Stimulated activated effector memory CD8-positive, alpha-beta T cell treated with anti-CD3 and anti-CD28 coated beads, Interleukin-12 subunit alpha, Interleukin-12 subunit beta, amount 100 ng/mL, for 72 hours (primary cell): Measurements from ENCODE around the gene SERPINB3.
"Not testable (repeated sequence)": the region's sequence is repeated elsewhere in the genome, so short reads cannot be mapped to it uniquely, and the experiment has no call there.

Source experiments
- ATAC-seq: fragments of 150-1000 bp; cut with Tn5 transposase; 2 replicates; pipeline ENCODE4 v1.10.0; 2021
- DNase-seq, 2 donors: peaks; one replicate each; pipeline ENCODE4 v3.0.0; 2021 to 2022; ENCODE audit warnings: low spot score in 2 of 2
- H3K27ac Mint-ChIP-seq: one replicate; pipeline ENCODE4 v1.8.0; 2022; ENCODE audit warnings: mild to moderate bottlenecking, mixed read lengths
- H3K36me3 Mint-ChIP-seq: one replicate; pipeline ENCODE4 v1.8.0; 2022; ENCODE audit warnings: mild to moderate bottlenecking, mixed read lengths
- H3K4me1 Mint-ChIP-seq: one replicate; pipeline ENCODE4 v1.8.0; 2022; ENCODE audit warnings: mixed read lengths
- H3K4me3 Mint-ChIP-seq: one replicate; pipeline ENCODE4 v1.8.0; 2022; ENCODE audit warnings: mild to moderate bottlenecking, mixed read lengths
- H3K9me3 Mint-ChIP-seq: one replicate; pipeline ENCODE4 v1.8.0; 2022; ENCODE audit warnings: mixed read lengths

Gene SERPINB3

DNA sequence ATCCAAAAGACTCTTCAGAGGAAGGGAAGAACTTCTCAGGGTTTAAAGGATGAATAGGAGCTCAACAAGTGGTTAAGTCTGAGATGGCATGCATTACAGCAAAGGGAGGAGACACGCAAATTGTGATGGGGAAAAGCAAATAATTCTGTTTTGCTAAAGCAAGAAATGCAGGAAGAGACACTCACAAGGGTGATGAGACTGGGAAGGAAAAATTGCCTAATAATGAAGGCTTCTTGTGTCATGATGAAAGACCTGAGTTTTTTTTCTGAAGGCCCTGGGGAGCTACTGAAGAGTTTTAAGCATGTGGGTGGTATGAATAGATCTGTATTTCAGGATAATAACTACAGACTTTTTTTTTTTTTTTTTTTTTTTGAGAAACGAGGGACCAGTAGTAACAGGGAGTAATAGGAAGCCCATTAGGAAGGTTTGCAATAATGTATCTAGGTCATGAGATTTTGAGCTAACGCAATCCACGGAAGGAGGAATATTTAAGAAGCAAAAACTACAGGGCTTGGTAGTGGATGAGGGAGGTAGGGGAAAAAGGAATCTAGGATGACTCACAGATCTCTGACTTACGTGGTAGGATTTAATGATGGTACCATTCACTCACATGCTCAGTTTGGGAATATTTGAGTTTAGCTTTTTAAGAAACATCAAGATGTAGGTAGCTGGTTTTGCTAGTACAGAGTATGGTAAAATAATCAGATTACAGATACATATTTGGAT lies 16.0 kb upstream of the SERPINB3 start:
- H3K27ac Mint-ChIP-seq = no peak overlapping the region
- H3K4me3 Mint-ChIP-seq = no peak overlapping the region
- no peaks in the 10 kb centered on the region for H3K36me3 Mint-ChIP-seq
- no peak for ATAC-seq
- peaks cover 7% of the 10 kb centered on the region for H3K9me3 Mint-ChIP-seq
- no peaks in the 10 kb centered on the region for H3K4me1 Mint-ChIP-seq
- DNase-seq = no peak

DNA sequence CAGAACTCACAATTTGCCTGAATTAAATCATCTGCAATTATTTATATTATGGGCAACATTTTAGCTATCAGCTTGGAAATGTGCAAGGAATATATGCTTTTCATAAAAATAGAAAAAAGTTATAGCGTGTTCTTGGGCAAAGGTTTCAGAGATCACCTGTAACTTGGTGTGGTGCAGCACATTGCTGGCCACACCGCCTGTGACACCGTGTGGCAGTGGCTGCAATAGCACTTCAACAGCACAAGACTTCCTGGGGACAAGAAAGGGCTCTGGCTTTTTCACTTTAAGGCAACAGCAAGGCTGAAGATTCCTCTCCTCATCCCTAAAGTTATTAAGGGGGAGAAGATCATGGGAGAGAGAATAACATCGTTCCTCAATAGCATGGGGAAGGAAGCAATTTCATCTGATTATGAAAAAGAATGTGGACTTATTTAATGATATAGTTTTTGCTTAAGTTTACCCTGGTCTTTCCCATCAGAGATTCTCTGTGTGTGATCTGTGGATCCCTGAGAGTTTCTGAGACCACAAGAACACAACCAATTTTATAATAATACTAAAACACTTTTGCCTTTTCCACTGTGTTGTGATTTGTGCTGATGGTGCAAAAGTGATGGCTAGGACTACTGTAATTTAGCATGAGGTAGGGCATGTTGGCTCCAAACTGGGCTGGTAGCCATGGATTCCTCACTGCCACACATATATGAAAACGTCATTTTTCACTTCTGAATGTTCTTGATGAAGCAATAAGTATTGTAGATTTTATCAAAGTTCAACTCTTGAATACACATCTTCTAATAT lies 15.0 kb upstream of the SERPINB3 start:
- no peaks in the 10 kb centered on the region for H3K36me3 Mint-ChIP-seq
- H3K9me3 Mint-ChIP-seq = peaks cover 7% of the 10 kb centered on the region
- H3K4me1 Mint-ChIP-seq = no peaks in the 10 kb centered on the region
- ATAC-seq (peak; percentile 42), DNase-seq (no peak)
- H3K27ac Mint-ChIP-seq = no peak overlapping the region
- no peak overlapping the region for H3K4me3 Mint-ChIP-seq

DNA sequence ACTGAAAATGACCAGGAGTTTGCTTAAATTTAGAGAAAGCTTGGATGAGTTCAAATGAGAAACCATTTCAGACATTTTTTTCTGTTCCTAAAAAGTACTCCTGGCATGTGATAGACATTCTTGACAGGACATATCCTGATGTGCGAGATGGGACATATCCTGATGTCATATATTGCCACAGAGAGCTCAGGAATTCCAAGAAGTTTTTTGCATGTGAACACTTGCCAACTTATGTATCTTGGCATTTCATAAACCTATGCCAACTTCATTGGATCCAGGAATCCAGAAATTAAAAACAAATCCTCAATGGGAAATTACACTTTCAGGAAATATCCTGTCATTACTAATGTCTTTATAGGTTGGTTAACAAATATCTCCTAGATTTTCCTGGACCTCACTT lies 2.9 kb upstream of the SERPINB3 start:
- Mint-ChIP-seq H3K4me1 (no peaks in the 10 kb centered on the region), H3K4me3 (no peak overlapping the region), H3K36me3 (no peaks in the 10 kb centered on the region), H3K9me3 (peaks cover 8% of the 10 kb centered on the region), H3K27ac (no peak overlapping the region)
- DNase-seq (no peak), ATAC-seq (no peak)

DNA sequence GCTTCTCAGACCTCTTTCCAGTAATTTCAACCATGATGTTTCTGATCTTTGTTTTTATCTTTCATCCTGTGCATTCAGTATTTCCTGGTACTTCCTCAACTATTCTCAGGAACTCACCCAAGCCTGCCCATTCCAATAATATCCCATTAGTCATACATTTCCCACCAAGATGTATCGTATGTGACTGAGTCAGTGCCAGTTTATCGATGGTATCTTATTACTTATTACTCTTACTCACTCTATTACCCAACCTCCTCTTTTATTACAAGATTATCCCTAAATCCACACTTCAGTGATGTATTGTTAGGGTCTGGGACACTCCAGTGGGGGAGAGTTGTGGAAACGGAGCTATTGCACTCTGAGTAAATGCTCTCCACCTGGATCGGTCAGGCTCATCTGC lies 2.8 kb downstream of the SERPINB3 start:
- ATAC-seq, H3K27ac Mint-ChIP-seq, H3K4me3 Mint-ChIP-seq, H3K4me1 Mint-ChIP-seq, DNase-seq, H3K36me3 Mint-ChIP-seq, H3K9me3 Mint-ChIP-seq: not testable (repeated sequence)

DNA sequence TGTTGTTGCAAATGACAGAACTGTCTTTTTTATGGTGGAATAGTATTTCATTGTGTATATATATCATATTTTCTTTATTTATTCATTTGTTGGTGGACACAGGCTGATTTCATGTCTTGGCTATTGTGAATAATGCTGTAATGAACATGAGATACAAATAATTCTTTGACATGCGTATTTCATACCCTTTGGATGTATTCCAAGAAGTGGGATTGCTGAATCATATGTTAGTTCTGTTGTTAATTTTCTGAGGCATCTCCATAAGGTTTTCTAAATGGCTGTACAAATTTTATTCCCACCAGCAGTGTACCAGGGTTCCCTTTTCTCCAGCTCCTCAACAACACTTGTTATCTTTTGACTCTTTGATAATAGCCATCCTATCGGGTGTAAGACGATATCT lies 11.4 kb downstream of the SERPINB3 start:
- H3K9me3 Mint-ChIP-seq, ATAC-seq, H3K36me3 Mint-ChIP-seq, H3K4me1 Mint-ChIP-seq, DNase-seq, H3K4me3 Mint-ChIP-seq, H3K27ac Mint-ChIP-seq: not testable (repeated sequence)

DNA sequence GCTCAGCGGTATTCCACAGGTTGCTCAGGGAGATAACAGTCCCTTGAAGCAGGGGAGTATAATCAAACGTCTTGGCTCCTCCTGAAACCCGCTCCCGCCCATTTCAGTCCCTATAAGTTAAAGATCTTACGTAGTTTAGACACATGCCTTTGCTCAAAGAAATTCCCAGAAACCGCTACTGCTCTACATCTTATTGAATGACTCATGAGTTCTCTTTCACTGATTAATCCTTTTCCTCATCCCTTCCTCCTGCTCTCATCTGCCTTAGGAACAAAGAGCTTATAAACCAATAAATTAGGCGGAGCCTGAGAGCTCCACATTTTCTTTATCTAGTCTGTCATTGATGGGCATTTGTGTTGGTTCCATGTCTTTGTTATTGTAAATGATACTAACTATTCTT lies 13.5 kb downstream of the SERPINB3 start:
- DNase-seq = no peak
- no peak for ATAC-seq
- no peak overlapping the region for H3K27ac Mint-ChIP-seq
- H3K9me3 Mint-ChIP-seq = no peaks in the 10 kb centered on the region
- H3K4me3 Mint-ChIP-seq = no peak overlapping the region
- H3K4me1 Mint-ChIP-seq = no peaks in the 10 kb centered on the region
- H3K36me3 Mint-ChIP-seq = no peaks in the 10 kb centered on the region

DNA sequence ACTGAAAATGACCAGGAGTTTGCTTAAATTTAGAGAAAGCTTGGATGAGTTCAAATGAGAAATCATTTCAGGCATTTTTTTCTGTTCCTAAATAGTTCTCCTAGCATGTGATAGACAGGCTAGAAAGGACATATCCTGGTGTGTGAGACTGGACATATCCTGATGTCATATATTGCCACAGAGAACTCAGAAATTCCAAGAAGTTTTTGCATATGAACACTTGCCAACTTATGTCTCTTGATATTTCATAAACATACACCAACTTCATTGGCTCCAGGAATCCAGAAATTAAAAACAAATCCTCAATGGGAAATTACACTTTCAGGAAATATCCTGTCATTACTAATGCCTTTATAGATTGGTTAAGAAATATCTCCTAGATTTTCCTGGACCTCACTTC lies 14.8 kb downstream of the SERPINB3 start:
- no peak overlapping the region for H3K4me3 Mint-ChIP-seq
- ATAC-seq (no peak), DNase-seq (no peak)
- H3K9me3 Mint-ChIP-seq = no peaks in the 10 kb centered on the region
- H3K36me3 Mint-ChIP-seq = no peaks in the 10 kb centered on the region
- no peaks in the 10 kb centered on the region for H3K4me1 Mint-ChIP-seq
- no peak overlapping the region for H3K27ac Mint-ChIP-seq

DNA sequence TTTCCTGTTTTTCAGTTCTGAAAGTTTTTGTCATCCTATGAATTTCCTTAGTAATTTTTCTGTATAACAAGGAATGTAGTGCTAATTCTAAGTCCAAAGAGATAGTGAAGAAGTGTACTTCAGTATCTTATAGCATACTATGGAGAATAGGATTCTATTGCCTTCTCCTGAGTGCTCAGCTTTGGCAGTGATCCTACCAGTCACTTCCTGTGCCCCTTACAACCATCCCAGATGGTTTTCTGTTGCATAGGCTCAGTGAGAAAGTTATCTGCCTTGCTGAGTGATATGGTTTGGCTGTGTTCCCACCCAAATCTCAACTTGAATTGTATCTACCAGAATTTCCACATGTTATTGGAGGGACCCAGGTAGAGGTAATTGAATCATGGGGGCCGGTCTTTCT lies 17.0 kb downstream of the SERPINB3 start:
- DNase-seq, H3K4me1 Mint-ChIP-seq, H3K9me3 Mint-ChIP-seq, ATAC-seq, H3K27ac Mint-ChIP-seq, H3K36me3 Mint-ChIP-seq, H3K4me3 Mint-ChIP-seq: not testable (repeated sequence)

DNA sequence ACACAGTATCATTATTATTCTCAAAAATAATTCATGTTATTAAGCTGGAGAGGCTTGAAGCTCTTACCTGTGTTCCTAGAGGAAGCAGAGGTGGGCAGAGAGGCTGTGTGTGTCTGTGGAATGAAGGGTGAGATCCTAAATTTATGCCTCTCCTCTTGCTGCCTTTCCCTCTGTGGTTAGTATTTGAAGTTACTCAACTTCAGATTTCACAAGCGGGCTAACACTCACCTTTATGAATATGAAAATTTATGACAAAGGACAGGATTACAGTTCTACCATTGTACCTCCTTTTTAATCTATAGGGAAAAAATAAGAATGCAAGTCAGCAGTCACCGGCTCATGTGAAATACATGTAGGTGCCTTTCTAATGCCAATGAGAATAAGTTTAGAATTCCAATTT lies 17.6 kb downstream of the SERPINB3 start, which contains the start of gene SERPINB4:
Gene SERPINB4, minus strand, starts transcription at position 115 of the 400 bp plus-strand sequence. CDS start 679 bp downstream, outside the sequence.
- not testable (repeated sequence) for H3K36me3 Mint-ChIP-seq, H3K4me1 Mint-ChIP-seq, H3K27ac Mint-ChIP-seq, H3K9me3 Mint-ChIP-seq, DNase-seq, ATAC-seq, H3K4me3 Mint-ChIP-seq

DNA sequence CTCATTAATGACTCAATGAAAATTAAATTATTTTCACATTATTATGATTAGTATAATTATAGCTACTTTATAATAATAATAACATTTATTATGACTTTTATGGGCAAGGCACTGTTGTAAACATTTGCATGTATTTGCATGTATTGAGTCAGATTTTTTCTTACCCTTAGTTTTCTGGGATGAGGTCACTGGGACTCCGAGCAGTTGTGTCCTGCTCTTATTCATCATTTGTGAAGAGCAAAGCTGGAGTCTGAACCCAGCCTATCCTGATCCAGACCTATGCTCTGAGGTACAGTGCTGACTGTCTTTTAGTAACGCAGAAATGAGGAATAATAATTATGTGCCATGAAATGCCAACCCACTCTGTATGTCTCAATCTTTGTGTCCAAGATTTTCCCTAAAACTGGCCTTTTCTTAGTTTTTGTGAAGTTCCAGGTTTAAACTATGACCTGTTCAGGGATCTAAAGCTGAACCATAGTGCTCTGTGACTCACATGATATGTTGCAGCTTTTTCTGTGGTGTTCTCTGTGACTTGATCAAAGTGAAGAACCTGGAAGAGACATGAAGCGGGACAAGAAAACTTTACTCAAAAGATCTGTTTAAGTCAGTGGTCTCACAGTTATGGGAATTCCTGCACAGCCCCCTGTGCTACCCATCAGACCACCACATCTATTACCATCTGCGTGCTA lies 18.9 kb downstream of the SERPINB3 start:
- H3K9me3 Mint-ChIP-seq, H3K4me1 Mint-ChIP-seq, H3K27ac Mint-ChIP-seq, H3K4me3 Mint-ChIP-seq, DNase-seq, ATAC-seq, H3K36me3 Mint-ChIP-seq: not testable (repeated sequence)

DNA sequence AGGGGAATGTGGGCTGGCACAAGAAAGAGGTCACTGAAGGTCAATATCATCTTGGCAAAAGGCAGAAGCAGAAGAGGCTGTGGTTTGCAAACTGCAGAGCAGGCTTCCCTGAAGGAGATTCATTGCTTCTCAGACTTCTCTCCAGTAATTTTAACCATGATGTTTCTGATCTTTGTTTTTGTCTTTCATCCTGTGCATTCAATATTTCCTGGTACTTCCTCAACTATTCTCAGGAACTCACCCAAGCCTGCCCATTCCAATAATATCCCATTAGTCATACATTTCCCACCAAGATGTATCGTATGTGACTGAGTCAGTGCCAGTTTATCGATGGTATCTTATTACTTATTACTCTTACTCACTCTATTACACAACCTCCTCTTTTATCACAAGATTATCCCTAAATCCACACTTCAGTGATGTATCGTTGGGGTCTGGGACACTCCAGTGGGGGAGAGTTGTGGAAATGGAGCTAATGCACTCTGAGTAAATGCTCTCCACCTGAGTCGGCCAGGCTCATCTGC lies 20.5 kb downstream of the SERPINB3 start:
- H3K4me3 Mint-ChIP-seq, H3K36me3 Mint-ChIP-seq, DNase-seq, ATAC-seq, H3K4me1 Mint-ChIP-seq, H3K9me3 Mint-ChIP-seq, H3K27ac Mint-ChIP-seq: not testable (repeated sequence)

DNA sequence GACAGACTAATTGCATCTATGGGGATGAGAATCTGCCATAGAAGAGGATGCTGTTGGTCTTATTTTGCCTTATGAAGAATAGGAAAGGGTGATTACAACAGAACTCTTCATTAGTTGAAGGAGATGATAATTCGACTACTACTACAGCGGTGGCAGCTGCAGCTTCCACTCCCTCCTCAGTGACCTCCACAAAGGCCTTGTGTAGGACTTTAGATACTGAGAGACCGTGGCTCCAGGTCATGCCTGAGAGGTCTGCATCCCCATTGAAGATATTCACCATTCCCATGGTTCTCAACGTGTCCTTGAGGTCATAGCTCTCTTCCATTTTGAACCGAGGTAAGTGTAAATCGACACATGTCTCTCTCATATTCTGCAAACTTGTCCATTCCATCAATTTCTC lies 24.0 kb downstream of the SERPINB3 start:
- ATAC-seq = no peak
- H3K36me3 Mint-ChIP-seq = no peaks in the 10 kb centered on the region
- no peak overlapping the region for H3K4me3 Mint-ChIP-seq
- no peak overlapping the region for H3K27ac Mint-ChIP-seq
- no peak for DNase-seq
- no peaks in the 10 kb centered on the region for H3K4me1 Mint-ChIP-seq
- no peaks in the 10 kb centered on the region for H3K9me3 Mint-ChIP-seq

DNA sequence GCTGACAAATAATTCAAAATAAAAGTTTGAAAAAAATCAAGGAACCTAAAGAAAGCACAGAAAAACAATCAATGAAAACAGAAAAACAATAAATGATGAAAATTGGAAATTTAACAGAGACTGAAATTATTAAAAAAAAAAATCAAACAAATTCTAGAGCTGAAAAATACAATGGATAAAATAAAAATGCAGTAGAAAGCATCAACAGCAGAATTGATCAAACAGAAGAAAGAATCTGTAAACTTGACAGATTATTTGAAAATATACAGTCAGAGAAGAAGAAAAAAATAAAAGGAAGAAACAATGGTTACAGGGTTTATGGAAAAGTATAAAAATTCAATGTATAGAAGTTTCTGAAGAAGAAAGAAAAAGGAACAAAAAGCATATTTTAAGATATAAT lies 33.9 kb downstream of the SERPINB3 start:
- no peaks in the 10 kb centered on the region for H3K36me3 Mint-ChIP-seq
- H3K4me1 Mint-ChIP-seq = no peaks in the 10 kb centered on the region
- peaks cover 28% of the 10 kb centered on the region for H3K9me3 Mint-ChIP-seq
- DNase-seq (no peak), ATAC-seq (no peak)
- H3K27ac Mint-ChIP-seq = no peak overlapping the region
- no peak overlapping the region for H3K4me3 Mint-ChIP-seq

DNA sequence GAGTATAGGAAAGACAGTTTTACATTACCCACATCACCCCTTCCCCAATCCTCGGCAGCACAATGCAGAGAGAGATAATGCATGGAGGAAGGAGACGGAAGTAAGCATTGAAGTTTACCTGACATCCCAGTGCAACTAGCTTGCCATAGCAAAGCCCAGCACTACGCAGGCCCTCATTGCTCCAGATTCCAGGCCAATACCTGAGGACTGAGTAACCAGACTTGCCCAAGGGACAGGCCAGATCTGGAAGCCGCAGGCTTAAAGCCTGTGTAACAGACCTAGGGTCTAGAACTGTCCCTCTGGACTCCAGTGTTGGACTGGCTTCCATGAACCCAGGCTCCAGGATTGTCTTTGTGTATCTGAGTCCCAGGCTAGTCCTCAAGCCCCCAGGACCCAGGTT lies 35.3 kb downstream of the SERPINB3 start:
- H3K4me1 Mint-ChIP-seq = no peaks in the 10 kb centered on the region
- H3K36me3 Mint-ChIP-seq = no peaks in the 10 kb centered on the region
- no peak overlapping the region for H3K4me3 Mint-ChIP-seq
- DNase-seq = no peak
- no peak overlapping the region for H3K27ac Mint-ChIP-seq
- H3K9me3 Mint-ChIP-seq = peaks cover 28% of the 10 kb centered on the region
- no peak for ATAC-seq

DNA sequence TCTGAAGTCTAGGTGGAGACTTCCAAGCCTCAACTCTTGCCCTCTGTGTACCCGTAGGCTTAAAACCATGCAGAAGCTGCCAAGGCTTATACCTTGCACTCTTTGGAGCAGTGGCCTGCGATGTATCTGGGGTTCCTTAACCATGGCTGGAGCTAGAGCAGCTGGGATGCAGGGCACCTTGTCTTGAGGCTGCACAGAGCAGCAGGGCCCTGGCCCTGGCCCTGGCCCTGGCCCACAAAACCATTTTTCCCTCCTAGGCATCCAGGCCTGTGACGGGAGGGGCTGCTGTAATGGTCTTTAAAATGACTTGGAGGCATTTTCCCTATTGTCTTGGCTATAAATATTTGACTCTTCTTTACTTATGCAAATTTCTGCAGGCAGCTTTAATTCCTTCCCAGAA lies 36.8 kb downstream of the SERPINB3 start:
- H3K4me1 Mint-ChIP-seq = no peaks in the 10 kb centered on the region
- no peak for DNase-seq
- no peaks in the 10 kb centered on the region for H3K36me3 Mint-ChIP-seq

More for the DNA sequence above, 36.8 kb downstream of the SERPINB3 start:
- ATAC-seq = no peak
- Mint-ChIP-seq H3K27ac (no peak overlapping the region), H3K4me3 (no peak overlapping the region), H3K9me3 (peaks cover 28% of the 10 kb centered on the region)
